ENCODE data around the gene ZNF740.
A peak's percentile ranks its signal among the peaks of the same experiment; 100 is the strongest.

Gene ZNF740

DNA sequence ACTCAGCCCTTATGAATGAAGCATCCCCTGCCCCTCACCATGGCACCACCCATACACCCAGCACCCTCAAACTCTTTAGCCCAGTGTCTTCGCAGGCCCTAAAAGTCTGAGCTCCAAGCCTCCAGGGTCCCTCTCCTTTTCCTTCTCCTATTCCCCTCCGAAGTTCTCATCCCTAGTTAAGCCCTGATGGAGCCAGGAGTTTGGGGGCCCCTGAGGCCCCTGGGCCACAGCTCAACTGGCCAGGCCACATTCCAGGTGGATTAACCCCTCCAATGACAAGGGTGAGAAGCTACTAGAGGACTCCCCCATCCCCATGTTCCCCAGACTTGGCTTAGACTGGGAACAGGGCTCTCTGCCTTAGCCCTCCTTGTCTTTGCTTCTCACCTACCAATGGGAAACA is 48.9 kb downstream of the ZNF740 start:
- no peaks in the 10 kb centered on the region for H3K36me3 ChIP-seq (ENCODE audit: insufficient read depth, low read length)
- H3K4me1 ChIP-seq (ENCODE audit: insufficient read depth, low read length), result peaks cover 21% of the 10 kb centered on the region
- no peak overlapping the region for H3K9ac ChIP-seq (ENCODE audit: low read depth, low read length)
- no peaks in the 10 kb centered on the region for H3K9me3 ChIP-seq (ENCODE audit: control insufficient read depth, insufficient read depth, low read length)

GRCh38 chr12:53230108-53230845 is 49.8 kb downstream of the ZNF740 start:
- no peaks in the 10 kb centered on the region for H3K36me3 ChIP-seq (ENCODE audit: insufficient read depth, low read length)
- peaks cover 23% of the 10 kb centered on the region for H3K4me1 ChIP-seq (ENCODE audit: insufficient read depth, low read length)
- H3K9ac ChIP-seq (ENCODE audit: low read depth, low read length), result no peak overlapping the region
- H3K9me3 ChIP-seq (ENCODE audit: control insufficient read depth, insufficient read depth, low read length), result no peaks in the 10 kb centered on the region

DNA sequence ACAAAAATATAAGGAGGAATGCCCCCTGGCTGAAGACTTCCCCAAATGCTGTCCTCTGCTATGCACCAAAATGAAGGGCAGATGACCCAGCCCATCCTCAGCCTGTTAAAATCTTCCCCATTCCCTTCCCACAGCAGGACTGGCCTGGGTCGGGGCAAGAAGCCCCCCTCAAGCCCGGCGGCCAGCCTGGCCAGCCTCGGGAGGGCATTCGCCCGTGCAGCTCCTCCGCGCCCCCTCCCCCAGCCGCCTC is 51.1 kb downstream of the ZNF740 start:
- H3K36me3 ChIP-seq (ENCODE audit: insufficient read depth, low read length), result no peaks in the 10 kb centered on the region
- no peaks in the 10 kb centered on the region for H3K9me3 ChIP-seq (ENCODE audit: control insufficient read depth, insufficient read depth, low read length)
- peak overlapping the region; percentile 52 for H3K9ac ChIP-seq (ENCODE audit: low read depth, low read length)
- H3K4me1 ChIP-seq (ENCODE audit: insufficient read depth, low read length), result peaks cover 24% of the 10 kb centered on the region

DNA sequence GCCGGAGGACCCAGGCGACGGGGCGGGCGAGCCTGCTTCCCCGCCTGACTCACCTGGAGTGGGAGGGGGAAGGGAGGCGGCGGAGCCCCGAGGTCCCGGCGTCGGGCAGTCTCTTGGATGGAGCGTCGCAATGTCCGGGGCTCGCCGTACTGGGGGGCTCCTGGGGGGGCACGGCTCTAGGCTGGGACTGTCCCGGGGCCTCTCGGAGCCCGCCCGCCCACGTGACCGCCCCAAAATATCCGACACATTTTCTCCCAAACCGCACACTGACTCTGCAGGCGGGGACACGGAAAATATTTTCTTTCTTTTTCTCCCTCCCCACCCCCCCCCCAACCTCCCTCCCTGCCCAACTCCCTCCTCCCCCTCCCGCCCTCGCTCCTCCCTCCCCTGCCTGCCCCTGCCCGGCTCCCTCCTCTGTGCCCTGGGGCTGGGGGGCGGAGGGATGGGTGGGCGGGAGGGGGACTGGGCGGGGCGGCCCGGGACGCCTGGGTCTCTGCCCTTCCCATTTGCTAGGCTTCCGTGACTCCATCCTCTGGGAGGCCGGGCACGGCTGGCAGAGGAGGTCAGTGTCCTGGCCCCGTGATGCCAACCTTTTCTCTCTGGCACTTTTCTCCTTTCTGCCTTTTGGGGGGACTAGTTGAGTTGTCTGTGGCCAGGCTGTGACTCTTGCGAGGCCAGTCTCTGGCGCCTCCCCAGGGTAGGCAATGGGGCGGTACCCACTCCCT is 51.6 kb downstream of the ZNF740 start, which contains the start of gene RARG:
TSS of gene RARG (minus strand) at position 289 of the 725 bp plus-strand sequence. CDS start 4,664 bp downstream, outside the sequence.
- Histone ChIP-seq H3K36me3 (ENCODE audit: insufficient read depth, low read length) (no peaks in the 10 kb centered on the region), H3K9ac (ENCODE audit: low read depth, low read length) (peak within 1 kb of the TSS; percentile 52), H3K9me3 (ENCODE audit: control insufficient read depth, insufficient read depth, low read length) (no peaks in the 10 kb centered on the region), H3K4me1 (ENCODE audit: insufficient read depth, low read length) (peaks cover 24% of the 10 kb centered on the region)

DNA sequence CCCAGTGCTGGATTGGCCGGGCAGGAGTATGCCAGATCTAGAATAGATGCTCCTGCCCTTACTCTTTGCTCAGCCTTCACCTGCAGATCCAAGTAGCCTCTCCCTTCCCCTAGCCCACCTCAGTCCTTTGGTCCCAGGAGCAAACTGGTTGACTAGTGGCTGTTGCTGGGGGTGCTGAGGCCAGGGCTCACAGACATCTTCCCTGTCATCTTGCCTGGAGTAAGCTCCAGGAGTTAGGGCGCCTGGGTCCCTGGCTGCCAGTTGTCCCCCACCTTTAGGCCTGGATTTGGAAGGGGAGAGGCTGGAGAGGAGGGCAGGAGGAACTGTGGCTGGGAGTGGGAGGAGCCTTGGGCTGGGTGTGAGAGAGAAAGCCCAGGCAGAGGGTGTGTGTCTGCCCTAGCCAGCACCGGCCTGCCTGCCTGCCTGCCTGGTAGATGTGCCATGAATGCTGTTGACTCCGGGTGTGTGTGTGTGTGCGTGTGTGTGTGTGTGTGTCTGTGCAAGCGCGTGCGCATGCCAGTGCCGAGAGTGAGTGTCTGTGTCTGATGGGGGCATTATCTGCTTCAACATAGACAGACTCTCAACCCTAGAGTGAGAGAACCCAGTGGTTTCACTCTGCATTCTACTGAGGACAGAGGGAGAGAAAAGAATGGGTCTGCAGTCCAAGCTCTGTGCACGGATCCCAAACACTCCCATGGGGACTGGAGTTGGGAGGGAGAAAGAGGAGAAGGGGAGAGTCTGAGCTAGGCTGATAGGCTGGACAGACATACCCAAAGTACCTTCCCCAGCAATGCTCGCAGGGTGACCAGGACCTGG is 52.3 kb downstream of the ZNF740 start:
- H3K9me3 ChIP-seq (ENCODE audit: control insufficient read depth, insufficient read depth, low read length), result no peaks in the 10 kb centered on the region
- H3K36me3 ChIP-seq (ENCODE audit: insufficient read depth, low read length), result no peaks in the 10 kb centered on the region
- peaks cover 24% of the 10 kb centered on the region for H3K4me1 ChIP-seq (ENCODE audit: insufficient read depth, low read length)
- H3K9ac ChIP-seq (ENCODE audit: low read depth, low read length), result peak overlapping the region; percentile 48; the same call in 1 of the 2 replicates

GRCh38 chr12:53233671-53234121 is 53.2 kb downstream of the ZNF740 start:
- Histone ChIP-seq H3K9me3 (ENCODE audit: control insufficient read depth, insufficient read depth, low read length) (no peaks in the 10 kb centered on the region), H3K9ac (ENCODE audit: low read depth, low read length) (no peak overlapping the region; the same call in 1 of the 2 replicates), H3K36me3 (ENCODE audit: insufficient read depth, low read length) (no peaks in the 10 kb centered on the region), H3K4me1 (ENCODE audit: insufficient read depth, low read length) (peaks cover 24% of the 10 kb centered on the region)

DNA sequence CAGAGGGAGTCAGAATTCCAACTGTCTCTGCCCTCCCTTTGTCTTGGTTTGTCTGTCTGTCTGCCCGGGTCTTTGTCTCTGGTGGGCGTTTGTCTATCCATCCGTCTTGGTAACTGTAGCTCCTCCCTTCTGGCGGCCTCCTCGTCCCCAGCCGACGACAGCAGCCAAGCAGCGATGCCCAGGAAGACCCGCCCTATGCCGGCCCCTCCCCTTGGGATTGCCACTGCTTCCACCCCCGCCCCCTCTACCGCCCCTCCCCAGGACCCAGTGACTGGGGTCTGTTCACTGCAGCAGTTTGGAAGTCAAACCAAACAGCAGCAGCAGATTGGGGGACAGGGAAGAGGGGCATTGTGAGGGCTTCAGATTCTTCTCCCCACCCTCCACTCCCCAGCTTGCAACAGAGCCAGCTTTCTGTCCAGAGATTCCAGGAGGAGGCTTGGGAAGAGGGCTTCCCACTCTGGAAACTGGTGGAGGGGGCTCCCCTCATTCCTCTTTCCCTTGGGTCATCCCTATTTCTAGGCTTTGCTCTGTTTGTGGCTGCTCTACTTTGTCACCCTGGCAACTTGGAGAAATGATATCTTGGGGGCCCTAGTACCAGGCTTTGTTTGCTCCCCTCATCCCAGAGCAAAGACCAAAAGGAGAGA is 53.9 kb downstream of the ZNF740 start:
- Histone ChIP-seq H3K9ac (ENCODE audit: low read depth, low read length) (no peak overlapping the region; the same call in 1 of the 2 replicates), H3K36me3 (ENCODE audit: insufficient read depth, low read length) (no peaks in the 10 kb centered on the region), H3K4me1 (ENCODE audit: insufficient read depth, low read length) (peaks cover 24% of the 10 kb centered on the region), H3K9me3 (ENCODE audit: control insufficient read depth, insufficient read depth, low read length) (no peaks in the 10 kb centered on the region)

DNA sequence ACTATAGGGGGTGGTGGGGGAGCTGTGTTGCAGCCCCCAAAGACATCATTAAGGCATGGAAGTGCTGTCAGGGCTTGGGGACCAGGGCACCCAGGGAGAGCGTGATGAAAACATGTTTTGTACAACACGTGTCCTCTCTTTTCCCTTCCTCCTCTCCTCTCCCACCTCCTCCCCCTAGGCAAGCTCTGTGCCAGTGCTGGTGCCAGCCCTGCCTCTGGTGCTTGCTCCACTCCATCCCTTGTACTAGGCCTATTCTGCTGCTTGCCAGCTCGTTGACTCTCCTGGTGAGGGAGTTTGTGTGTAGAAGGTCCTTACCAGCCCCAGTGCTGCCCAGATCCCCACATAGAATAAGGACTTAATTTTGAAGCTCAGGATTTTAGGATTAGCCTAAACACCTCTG is 54.6 kb downstream of the ZNF740 start:
- H3K4me1 ChIP-seq (ENCODE audit: insufficient read depth, low read length), result peaks cover 24% of the 10 kb centered on the region
- no peaks in the 10 kb centered on the region for H3K9me3 ChIP-seq (ENCODE audit: control insufficient read depth, insufficient read depth, low read length)
- H3K36me3 ChIP-seq (ENCODE audit: insufficient read depth, low read length), result no peaks in the 10 kb centered on the region
- no peak overlapping the region for H3K9ac ChIP-seq (ENCODE audit: low read depth, low read length)

DNA sequence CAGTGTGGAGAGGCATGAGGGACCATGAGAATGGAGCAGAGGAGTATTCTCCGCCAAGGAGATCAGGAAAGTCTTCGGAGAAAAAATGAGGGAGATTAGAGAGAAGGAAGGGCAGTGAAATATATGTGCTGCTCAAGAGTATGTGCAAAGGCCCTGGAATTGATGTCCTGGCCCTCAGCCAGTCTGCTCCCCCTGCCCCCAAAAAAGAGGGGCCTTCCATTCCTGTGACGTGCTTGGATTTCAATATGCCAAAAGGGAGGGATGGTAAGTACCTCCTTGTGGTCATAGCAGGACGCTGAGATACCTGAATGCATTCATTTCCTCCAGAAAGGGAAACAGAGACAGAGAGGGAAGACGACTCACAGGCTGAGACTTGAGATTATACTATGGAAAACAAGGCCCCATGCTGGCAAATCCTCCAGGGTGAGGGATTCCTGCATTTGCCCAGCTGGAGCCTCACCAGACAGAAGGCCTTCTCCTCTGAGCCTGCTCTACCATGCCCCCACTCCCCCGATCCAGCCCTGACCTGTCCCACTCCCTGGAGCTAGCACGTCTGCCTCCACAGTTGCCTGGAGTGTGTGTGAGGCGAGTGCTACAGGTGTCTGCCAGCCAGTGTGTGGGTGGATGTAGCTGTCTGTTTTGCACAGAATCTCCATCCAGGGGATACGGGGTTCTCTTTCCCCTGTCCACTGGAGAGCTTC is 55.4 kb downstream of the ZNF740 start:
- no peaks in the 10 kb centered on the region for H3K9me3 ChIP-seq (ENCODE audit: control insufficient read depth, insufficient read depth, low read length)
- peaks cover 27% of the 10 kb centered on the region for H3K4me1 ChIP-seq (ENCODE audit: insufficient read depth, low read length)
- H3K36me3 ChIP-seq (ENCODE audit: insufficient read depth, low read length), result no peaks in the 10 kb centered on the region
- no peak overlapping the region for H3K9ac ChIP-seq (ENCODE audit: low read depth, low read length)

- Histone ChIP-seq H3K9me3 (ENCODE audit: control insufficient read depth, insufficient read depth, low read length) (no peaks in the 10 kb centered on the region), H3K9ac (ENCODE audit: low read depth, low read length) (no peak overlapping the region), H3K36me3 (ENCODE audit: insufficient read depth, low read length) (no peaks in the 10 kb centered on the region), H3K4me1 (ENCODE audit: insufficient read depth, low read length) (peaks cover 31% of the 10 kb centered on the region)
Measured at GRCh38 chr12:53236443-53237111, 56.1 kb downstream of the ZNF740 start.

GRCh38 chr12:53239643-53240258 is 59.2 kb downstream of the ZNF740 start:
- H3K9me3 ChIP-seq (ENCODE audit: control insufficient read depth, insufficient read depth, low read length), result no peaks in the 10 kb centered on the region
- no peaks in the 10 kb centered on the region for H3K36me3 ChIP-seq (ENCODE audit: insufficient read depth, low read length)
- H3K9ac ChIP-seq (ENCODE audit: low read depth, low read length), result no peak overlapping the region
- peaks cover 26% of the 10 kb centered on the region for H3K4me1 ChIP-seq (ENCODE audit: insufficient read depth, low read length)

DNA sequence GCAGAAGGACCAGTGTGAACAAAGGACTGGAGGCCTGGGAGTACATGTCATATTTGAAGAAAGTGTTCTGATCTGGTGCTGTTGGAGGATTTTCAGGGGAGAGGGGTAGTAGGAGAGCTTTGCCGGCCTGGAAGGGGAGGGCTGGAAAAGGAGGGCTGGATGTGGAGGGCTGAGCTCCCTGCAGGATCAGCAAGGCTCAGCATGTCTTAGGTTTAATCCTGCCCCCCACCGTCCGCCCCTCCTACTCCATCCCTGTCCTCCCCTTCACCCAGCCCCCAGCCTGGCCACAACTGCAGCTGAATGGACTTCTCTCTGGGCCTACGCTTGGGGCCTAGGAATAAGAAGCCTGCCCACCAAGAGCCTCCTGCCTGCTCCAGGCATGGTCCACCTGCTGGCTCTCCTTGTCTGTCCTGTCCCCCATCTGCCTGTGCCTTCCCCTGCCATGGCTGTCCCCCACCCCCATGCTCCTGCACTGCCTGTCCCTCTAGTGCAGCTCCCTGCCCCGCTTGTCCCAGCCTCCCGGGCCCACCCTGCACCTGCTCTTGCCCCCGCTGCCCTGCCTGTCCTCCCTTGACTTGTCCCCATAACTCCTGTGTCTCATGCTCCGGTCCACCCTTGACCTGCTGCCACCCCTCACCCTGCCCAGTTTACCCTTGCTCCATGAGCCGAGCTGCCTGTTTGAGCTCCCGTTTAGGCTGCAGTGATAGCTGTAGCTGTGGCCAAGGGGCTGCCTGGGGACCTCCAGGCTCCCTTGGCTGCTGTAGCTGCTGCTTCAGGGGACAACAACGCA is 61.3 kb downstream of the ZNF740 start:
- Histone ChIP-seq H3K9ac (ENCODE audit: low read depth, low read length) (no peak overlapping the region), H3K4me1 (ENCODE audit: insufficient read depth, low read length) (peaks cover 13% of the 10 kb centered on the region; the same call in 1 of the 2 replicates), H3K36me3 (ENCODE audit: insufficient read depth, low read length) (no peaks in the 10 kb centered on the region), H3K9me3 (ENCODE audit: control insufficient read depth, insufficient read depth, low read length) (no peaks in the 10 kb centered on the region)
